Measurements from ENCODE around the gene PLAAT2.

Gene PLAAT2

DNA sequence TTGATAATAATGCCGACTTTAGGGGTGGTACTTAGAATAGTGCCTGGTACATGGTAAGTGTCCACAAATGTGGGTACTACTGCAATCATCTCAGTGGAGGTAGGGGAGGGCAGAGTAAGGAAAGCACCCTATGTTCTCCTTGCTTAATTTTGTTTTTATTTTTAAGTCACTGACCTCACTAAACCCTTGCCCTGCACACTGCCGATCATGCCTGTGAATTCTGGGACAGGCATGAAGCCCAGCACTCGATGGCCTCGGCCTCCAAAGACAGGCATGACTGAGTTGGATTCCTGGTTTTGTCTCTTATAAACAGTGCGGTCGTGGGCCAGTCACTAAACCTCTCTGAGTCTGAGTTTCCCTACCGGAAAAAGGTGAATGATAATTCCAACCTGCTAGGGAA is 50.4 kb downstream of the PLAAT2 start:
- no peak for DNase-seq

GRCh38 chr11:63511048-63511748 is 52.0 kb downstream of the PLAAT2 start:
- DNase-seq = no peak

- DNase-seq = no peak
Measured at GRCh38 chr11:63510360-63511047, 52.7 kb downstream of the PLAAT2 start.

DNA sequence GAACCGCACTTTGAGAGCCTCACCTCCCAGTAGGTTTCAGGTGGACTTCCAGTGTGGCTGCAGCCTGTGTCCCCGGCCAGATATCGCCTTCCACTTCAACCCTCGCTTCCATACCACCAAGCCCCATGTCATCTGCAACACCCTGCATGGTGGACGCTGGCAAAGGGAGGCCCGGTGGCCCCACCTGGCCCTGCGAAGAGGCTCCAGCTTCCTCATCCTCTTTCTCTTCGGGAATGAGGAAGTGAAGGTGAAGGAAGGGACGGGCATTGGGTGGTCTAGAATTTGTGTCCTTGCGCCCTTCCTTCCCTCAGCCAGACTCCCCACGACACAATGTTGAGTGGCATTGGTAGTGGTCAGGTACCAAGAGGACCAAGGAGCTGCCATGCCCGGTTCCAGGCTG is 54.4 kb downstream of the PLAAT2 start:
- no peak for DNase-seq

DNA sequence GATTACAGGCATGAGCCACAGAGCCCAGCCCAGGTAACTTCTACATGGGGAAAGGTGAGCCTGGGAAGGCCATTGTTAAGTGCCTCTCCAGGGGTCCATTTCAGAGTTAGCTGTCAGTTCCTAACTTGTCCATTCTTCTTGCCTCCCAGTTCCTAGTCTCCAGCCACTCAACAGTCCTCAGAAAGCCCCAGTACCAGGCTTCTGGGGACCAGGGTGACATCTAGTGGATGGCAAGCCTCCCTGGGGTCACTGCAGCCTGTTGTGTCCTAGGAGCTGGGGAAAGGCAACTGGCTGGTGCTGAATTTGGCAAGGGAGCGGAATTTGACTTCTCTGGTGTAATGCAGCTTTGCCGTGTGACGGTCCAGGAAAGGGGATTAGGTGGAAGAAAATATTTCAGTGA is 55.2 kb downstream of the PLAAT2 start:
- DNase-seq = peak; percentile 5

DNA sequence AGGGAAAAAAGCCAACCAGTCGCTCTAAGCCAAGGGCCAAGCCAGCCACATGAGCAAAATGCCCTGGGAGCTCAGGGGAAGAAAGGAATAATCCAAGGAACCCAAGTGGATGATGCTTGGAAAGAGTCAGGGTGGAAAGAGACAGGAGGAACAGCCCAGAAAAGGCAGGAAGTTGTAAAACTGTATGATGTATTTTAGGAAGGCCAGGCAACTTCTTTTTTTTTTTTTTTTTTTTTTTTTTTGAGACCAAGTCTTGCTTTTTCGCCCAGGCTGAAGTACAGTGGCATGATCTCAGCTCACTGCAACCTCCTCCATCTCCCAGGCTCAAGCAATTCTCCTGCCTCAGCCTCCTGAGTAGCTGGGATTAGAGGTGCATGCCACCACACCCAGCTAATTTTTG is 55.7 kb downstream of the PLAAT2 start:
- DNase-seq = no peak

DNA sequence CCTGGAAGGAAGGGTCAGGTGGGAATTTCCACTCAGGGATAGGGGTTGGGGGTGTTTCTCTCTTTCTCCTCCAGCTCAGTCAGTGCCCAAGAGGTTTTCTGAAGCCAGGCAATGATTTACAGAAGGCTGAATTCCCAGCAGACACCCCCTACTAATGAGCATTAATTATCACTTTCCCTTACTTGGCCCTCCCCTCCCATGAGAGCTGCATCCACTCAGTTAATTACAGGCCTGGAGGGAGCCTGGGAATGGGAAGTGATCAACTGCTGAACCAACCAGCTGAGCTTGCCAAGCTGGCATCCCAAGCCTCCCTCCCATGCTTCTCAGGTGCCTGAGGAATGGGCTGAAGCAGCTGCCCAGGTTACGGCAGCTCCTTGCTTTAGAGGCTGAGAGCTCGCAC is 56.3 kb downstream of the PLAAT2 start:
- DNase-seq = no peak

GRCh38 chr11:63505857-63506528 is 57.2 kb downstream of the PLAAT2 start, which contains the start of gene LGALS12:
Gene LGALS12, plus strand, starts transcription at chr11:63506084. Its CDS starts 375 bp downstream, at chr11:63506459.
- DNase-seq = no peak

DNA sequence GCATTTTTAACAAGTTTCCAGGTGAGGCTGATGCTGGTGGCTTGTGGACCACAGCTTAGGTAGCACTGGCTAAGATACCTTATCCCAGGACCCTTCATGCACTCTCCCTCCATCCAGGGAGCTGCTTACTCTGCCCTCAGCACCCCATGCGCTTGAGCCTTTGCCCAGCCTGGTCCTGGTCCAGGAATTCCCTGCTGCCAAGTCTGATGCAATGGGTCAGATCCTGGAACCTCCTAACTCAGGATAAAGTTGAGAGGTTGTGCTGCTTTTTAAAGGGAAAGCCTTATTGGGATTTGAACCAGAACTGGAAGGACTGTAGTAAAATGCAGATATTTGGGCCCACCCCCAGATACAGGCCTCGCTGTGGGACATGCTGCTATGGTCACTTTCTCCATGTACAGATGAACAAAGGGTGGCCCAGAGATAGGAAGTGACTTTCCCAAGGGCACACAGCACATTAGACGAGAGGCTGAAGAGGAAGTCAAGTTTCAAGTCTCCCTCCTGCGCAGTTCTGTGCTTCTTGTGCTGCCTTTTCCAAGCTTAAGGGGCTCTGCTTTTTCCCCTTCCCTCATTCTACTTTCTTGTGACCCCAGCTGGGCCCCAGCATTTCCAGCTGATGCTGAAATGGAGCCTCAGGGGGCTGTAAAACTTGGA is 58.1 kb downstream of the PLAAT2 start:
- no peak for DNase-seq

DNA sequence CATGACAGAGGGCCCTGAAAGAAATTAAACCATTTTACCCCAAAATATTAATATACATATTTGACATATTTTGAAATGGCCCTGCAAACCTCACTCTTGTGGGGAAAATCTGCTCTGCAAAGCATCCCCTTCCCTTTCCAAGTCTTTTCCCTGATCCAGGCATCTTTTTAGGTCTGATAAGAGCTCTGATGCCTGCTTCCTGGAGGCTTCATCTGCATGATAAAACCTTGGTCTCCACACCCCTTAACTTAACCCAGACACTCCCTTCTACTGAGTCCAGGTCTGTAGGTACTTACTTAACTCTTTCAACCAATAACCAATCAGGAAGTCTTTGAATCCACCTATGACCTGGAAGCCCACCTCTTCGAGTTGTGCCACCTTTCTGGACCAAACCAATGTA is 59.1 kb downstream of the PLAAT2 start:
- no peak for DNase-seq

- DNase-seq = no peak
Measured at GRCh38 chr11:63503492-63503891, 59.7 kb downstream of the PLAAT2 start.

Measured in NCI-H526 treated with DMSO at 0.1 percent for 48 hours (cell line).